Type B pancreatic cell (in vitro differentiated cells): ENCODE measurements around the gene FARP1. TPM values are rescaled to one million over a fixed set of nuclear protein-coding genes. Genes with fewer than 3 reads are reported as not detected.

Source experiments
- DNase-seq: peaks from one replicate; pipeline ENCODE4 v3.0.0; 2021; ENCODE audit warnings: mixed read lengths; ENCODE audit not compliant: unreplicated experiment; ENCODE audit errors: extremely low spot score
- H3K27ac Mint-ChIP-seq: 2 replicates; pipeline ENCODE4 v1.8.0; 2021; ENCODE audit warnings: mild to moderate bottlenecking, mixed read lengths
- H3K27me3 Mint-ChIP-seq: 2 replicates; pipeline ENCODE4 v1.8.0; 2021; ENCODE audit warnings: mixed read lengths
- H3K36me3 Mint-ChIP-seq: 2 replicates; pipeline ENCODE4 v1.8.0; 2021; ENCODE audit warnings: mixed read lengths
- H3K4me1 Mint-ChIP-seq: one replicate; pipeline ENCODE4 v1.8.0; 2021; ENCODE audit warnings: mixed read lengths; ENCODE audit not compliant: unreplicated experiment
- H3K4me3 Mint-ChIP-seq: 2 replicates; pipeline ENCODE4 v1.8.0; 2021; ENCODE audit warnings: mild to moderate bottlenecking, mixed read lengths
- H3K9me3 Mint-ChIP-seq: 2 replicates; pipeline ENCODE4 v1.8.0; 2021; ENCODE audit warnings: mixed read lengths
- CTCF ChIP-seq: fragments of 200-600 bp; sonication (generic); conservative IDR thresholded peaks from 2 replicates; pipeline ENCODE4 v1.5.0; 2021; ENCODE audit warnings: antibody characterized with exemption, mild to moderate bottlenecking
- total RNA-seq: library from RNA; stranded (reverse); gene quantifications from 2 replicates; pipeline ENCODE4 v1.2.1, GENCODE V29; 2021; ENCODE audit warnings: low replicate concordance

Gene FARP1
- total RNA-seq, 1 donor from 2014 or later, result 195 TPM

GRCh38 chr13:98358937-98359336 is 216.0 kb downstream of the FARP1 start:
- Mint-ChIP-seq H3K9me3 (no peaks in the 10 kb centered on the region), H3K4me1 (peaks cover 12% of the 10 kb centered on the region), H3K27me3 (no peaks in the 10 kb centered on the region)

GRCh38 chr13:98360545-98360944 is 217.7 kb downstream of the FARP1 start:
- DNase-seq, result no peak
- Mint-ChIP-seq H3K36me3 (peaks cover 27% of the 10 kb centered on the region), H3K4me1 (peaks cover 28% of the 10 kb centered on the region), H3K9me3 (no peaks in the 10 kb centered on the region), H3K27me3 (no peaks in the 10 kb centered on the region), H3K4me3 (no peak overlapping the region), H3K27ac (no peak overlapping the region)
- TF ChIP-seq CTCF, result no peak

More at GRCh38 chr13:98358937-98359336, 216.0 kb downstream of the FARP1 start:
- no peak for DNase-seq
- peaks cover 25% of the 10 kb centered on the region for H3K36me3 Mint-ChIP-seq
- H3K4me3 Mint-ChIP-seq, result no peak overlapping the region
- TF ChIP-seq CTCF, result no peak
- H3K27ac Mint-ChIP-seq, result no peak overlapping the region

GRCh38 chr13:98363326-98363725 is 220.4 kb downstream of the FARP1 start:
- Mint-ChIP-seq H3K36me3 (peaks cover 28% of the 10 kb centered on the region), H3K27me3 (no peaks in the 10 kb centered on the region), H3K4me1 (peaks cover 40% of the 10 kb centered on the region), H3K27ac (no peak overlapping the region), H3K4me3 (no peak overlapping the region), H3K9me3 (no peaks in the 10 kb centered on the region)
- TF ChIP-seq CTCF, result no peak
- no peak for DNase-seq

- peaks cover 33% of the 10 kb centered on the region for H3K36me3 Mint-ChIP-seq
- TF ChIP-seq CTCF, result no peak
- DNase-seq, result no peak
- H3K9me3 Mint-ChIP-seq, result no peaks in the 10 kb centered on the region
- no peak overlapping the region for H3K27ac Mint-ChIP-seq
- H3K4me1 Mint-ChIP-seq, result peaks cover 40% of the 10 kb centered on the region
- no peak overlapping the region for H3K4me3 Mint-ChIP-seq
- no peaks in the 10 kb centered on the region for H3K27me3 Mint-ChIP-seq
These were observed 221.3 kb downstream of the FARP1 start for GRCh38 chr13:98364179-98364578.

- Mint-ChIP-seq H3K4me3 (no peak overlapping the region), H3K36me3 (peaks cover 36% of the 10 kb centered on the region), H3K27me3 (no peaks in the 10 kb centered on the region), H3K9me3 (no peaks in the 10 kb centered on the region), H3K4me1 (peaks cover 40% of the 10 kb centered on the region), H3K27ac (no peak overlapping the region)
- TF ChIP-seq CTCF, result no peak
- no peak for DNase-seq
These were observed 221.8 kb downstream of the FARP1 start for GRCh38 chr13:98364647-98365046.

- peaks cover 42% of the 10 kb centered on the region for H3K36me3 Mint-ChIP-seq
- no peak for TF ChIP-seq CTCF
- peaks cover 46% of the 10 kb centered on the region for H3K4me1 Mint-ChIP-seq
- DNase-seq, result no peak
- no peaks in the 10 kb centered on the region for H3K9me3 Mint-ChIP-seq
- H3K4me3 Mint-ChIP-seq, result no peak overlapping the region
- H3K27ac Mint-ChIP-seq, result peak overlapping the region; percentile 41
- no peaks in the 10 kb centered on the region for H3K27me3 Mint-ChIP-seq
These were observed 222.4 kb downstream of the FARP1 start for GRCh38 chr13:98365302-98365701.
